IPS-20b (cell line): ENCODE data around the gene FAM110D.

ENCODE experiments used
- H3K27ac ChIP-seq: one replicate; pipeline ENCODE4 v1.5.1; 2013; ENCODE audit warnings: low read length
- H3K27me3 ChIP-seq: 2 replicates; pipeline ENCODE4 v1.6.1; 2013; ENCODE audit warnings: mild to moderate bottlenecking, low read length, inconsistent platforms; ENCODE audit not compliant: insufficient read depth
- H3K36me3 ChIP-seq: 2 replicates; pipeline ENCODE4 v1.6.1; 2013; ENCODE audit warnings: low read depth, mild to moderate bottlenecking, inconsistent platforms, low read length, moderate library complexity; ENCODE audit not compliant: insufficient read depth
- H3K4me1 ChIP-seq: 2 replicates; pipeline ENCODE4 v1.6.1; 2013; ENCODE audit warnings: mild to moderate bottlenecking, control low read depth, inconsistent platforms, low read length, moderate library complexity; ENCODE audit not compliant: insufficient read depth
- H3K4me3 ChIP-seq: 2 replicates; pipeline ENCODE4 v1.5.1; 2013; ENCODE audit warnings: mild to moderate bottlenecking, low read length, inconsistent platforms
- H3K9ac ChIP-seq: 2 replicates; pipeline ENCODE4 v1.6.1; 2013; ENCODE audit warnings: low read depth, mild to moderate bottlenecking, inconsistent platforms, low read length, moderate library complexity
- H3K9me3 ChIP-seq: 2 replicates; pipeline ENCODE4 v1.6.1; 2013; ENCODE audit warnings: mild to moderate bottlenecking, low read depth, low read length, inconsistent platforms; ENCODE audit not compliant: insufficient read depth

The FAM110D gene

GRCh38 chr1:26158271-26158907, 490 bp upstream of the FAM110D start:
- Histone ChIP-seq H3K27me3 (peaks cover 100% of the 10 kb centered on the region), H3K4me1 (peaks cover 30% of the 10 kb centered on the region), H3K27ac (no peak overlapping the region), H3K4me3 (no peak overlapping the region), H3K36me3 (no peaks in the 10 kb centered on the region), H3K9ac (no peak overlapping the region), H3K9me3 (no peaks in the 10 kb centered on the region)

DNA sequence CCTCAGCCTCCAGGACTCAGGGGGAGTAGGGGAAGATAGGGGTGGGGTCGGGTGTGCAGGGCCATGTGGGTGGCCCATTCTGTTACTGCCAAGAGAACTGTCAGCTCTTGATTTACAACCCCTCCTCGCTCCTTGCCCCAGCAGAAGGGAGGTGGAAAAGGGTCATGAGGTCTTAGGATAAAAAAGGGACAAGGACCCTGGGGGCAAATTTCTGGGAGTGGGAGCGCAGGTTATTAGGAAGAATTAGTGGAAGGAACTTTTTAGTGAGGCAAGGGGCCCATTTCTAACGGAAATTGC, 812 bp downstream of the FAM110D start:
- H3K27me3 ChIP-seq: peaks cover 100% of the 10 kb centered on the region
- no peaks in the 10 kb centered on the region for H3K36me3 ChIP-seq
- H3K9me3 ChIP-seq: no peaks in the 10 kb centered on the region
- peaks cover 24% of the 10 kb centered on the region for H3K4me1 ChIP-seq
- H3K4me3 ChIP-seq: no peak overlapping the region
- H3K27ac ChIP-seq: no peak overlapping the region
- H3K9ac ChIP-seq: no peak overlapping the region

- no peak overlapping the region for H3K27ac ChIP-seq
- H3K9ac ChIP-seq: peak overlapping the region; percentile 68; the same call in 1 of the 2 replicates
- H3K4me3 ChIP-seq: peak overlapping the region; percentile 62
- no peaks in the 10 kb centered on the region for H3K9me3 ChIP-seq
- no peaks in the 10 kb centered on the region for H3K36me3 ChIP-seq
- peaks cover 24% of the 10 kb centered on the region for H3K4me1 ChIP-seq
- peaks cover 100% of the 10 kb centered on the region for H3K27me3 ChIP-seq
Observed at GRCh38 chr1:26160527-26161414, 1.9 kb downstream of the FAM110D start.

DNA sequence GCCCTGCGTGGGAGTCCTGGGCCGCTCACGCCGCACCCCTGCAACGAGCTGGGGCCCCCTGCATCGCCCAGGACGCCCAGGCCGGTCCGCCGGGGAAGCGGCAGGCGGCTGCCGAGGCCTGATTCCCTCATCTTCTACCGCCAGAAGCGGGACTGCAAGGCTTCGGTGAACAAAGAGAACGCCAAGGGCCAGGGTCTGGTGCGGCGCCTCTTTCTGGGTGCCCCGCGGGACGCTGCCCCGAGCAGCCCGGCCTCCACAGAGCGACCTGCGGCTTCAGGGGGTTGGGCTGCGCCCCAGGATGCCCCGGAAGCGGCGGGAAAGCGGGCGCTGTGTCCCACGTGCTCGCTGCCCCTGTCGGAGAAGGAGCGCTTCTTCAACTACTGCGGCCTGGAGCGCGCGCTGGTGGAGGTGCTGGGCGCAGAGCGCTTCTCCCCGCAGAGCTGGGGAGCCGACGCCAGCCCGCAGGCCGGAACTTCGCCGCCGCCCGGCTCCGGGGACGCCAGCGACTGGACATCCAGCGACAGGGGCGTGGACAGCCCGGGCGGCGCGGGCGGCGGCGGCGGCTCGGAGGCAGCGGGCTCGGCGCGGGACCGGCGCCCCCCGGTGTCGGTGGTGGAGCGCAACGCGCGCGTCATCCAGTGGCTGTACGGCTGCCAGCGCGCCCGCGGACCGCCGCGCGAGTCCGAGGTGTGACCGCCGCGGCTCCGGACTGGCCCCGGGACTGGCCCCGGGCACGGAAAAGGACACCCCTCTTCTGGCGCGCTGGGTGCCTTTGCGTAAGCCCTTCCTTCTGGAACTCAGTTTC, 2.7 kb downstream of the FAM110D start:
- peak overlapping the region; percentile 62 for H3K4me3 ChIP-seq
- no peak overlapping the region for H3K27ac ChIP-seq
- peaks cover 19% of the 10 kb centered on the region; the same call in 1 of the 2 replicates for H3K4me1 ChIP-seq
- H3K9ac ChIP-seq: peak overlapping the region; percentile 68; the same call in 1 of the 2 replicates
- H3K27me3 ChIP-seq: peaks cover 98% of the 10 kb centered on the region
- no peaks in the 10 kb centered on the region for H3K9me3 ChIP-seq
- H3K36me3 ChIP-seq: no peaks in the 10 kb centered on the region

DNA sequence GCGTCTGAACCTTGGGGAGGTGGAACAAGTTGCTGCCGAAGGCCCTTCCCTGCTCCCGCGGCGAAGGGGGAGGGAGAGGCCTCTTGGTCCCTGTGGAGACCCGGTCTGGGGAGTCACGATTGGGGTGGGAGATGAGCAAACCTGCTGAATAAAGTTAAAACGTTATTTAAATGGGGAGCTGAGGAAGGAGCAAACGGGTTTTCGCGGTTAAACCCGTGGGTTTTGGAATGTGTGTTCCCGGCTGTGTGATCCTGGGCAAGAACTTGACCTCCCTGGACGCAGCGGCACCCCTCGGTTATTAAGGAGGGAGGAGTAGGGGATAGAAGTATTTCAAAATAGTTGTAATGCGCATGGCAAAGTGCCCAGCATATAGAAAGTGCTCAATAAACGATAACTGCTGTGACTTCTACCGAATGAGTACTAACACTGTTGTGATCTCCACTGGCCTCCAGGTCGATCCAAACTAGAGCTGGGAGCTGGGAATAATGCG, 3.4 kb downstream of the FAM110D start:
- Histone ChIP-seq H3K9ac (no peak overlapping the region), H3K4me3 (peak overlapping the region; percentile 62), H3K9me3 (no peaks in the 10 kb centered on the region), H3K4me1 (peaks cover 16% of the 10 kb centered on the region; the same call in 1 of the 2 replicates), H3K27me3 (peaks cover 97% of the 10 kb centered on the region), H3K36me3 (no peaks in the 10 kb centered on the region), H3K27ac (no peak overlapping the region)

GRCh38 chr1:26163684-26164035, 4.8 kb downstream of the FAM110D start:
- H3K4me3 ChIP-seq: peak overlapping the region; percentile 38; the same call in 1 of the 2 replicates
- no peak overlapping the region for H3K9ac ChIP-seq
- H3K9me3 ChIP-seq: no peaks in the 10 kb centered on the region
- peaks cover 12% of the 10 kb centered on the region; the same call in 1 of the 2 replicates for H3K4me1 ChIP-seq
- H3K27ac ChIP-seq: no peak overlapping the region
- H3K36me3 ChIP-seq: no peaks in the 10 kb centered on the region
- H3K27me3 ChIP-seq: peaks cover 89% of the 10 kb centered on the region

GRCh38 chr1:26164036-26164860, 5.4 kb downstream of the FAM110D start:
- H3K27me3 ChIP-seq: peaks cover 89% of the 10 kb centered on the region
- peaks cover 15% of the 10 kb centered on the region; the same call in 1 of the 2 replicates for H3K4me1 ChIP-seq
- no peaks in the 10 kb centered on the region for H3K36me3 ChIP-seq
- no peak overlapping the region for H3K27ac ChIP-seq
- H3K9ac ChIP-seq: peak overlapping the region; percentile 74; the same call in 1 of the 2 replicates
- no peaks in the 10 kb centered on the region for H3K9me3 ChIP-seq
- H3K4me3 ChIP-seq: peak overlapping the region; percentile 73

GRCh38 chr1:26164861-26165842, 6.3 kb downstream of the FAM110D start:
- Histone ChIP-seq H3K4me1 (peaks cover 18% of the 10 kb centered on the region; the same call in 1 of the 2 replicates), H3K27ac (no peak overlapping the region), H3K27me3 (peaks cover 83% of the 10 kb centered on the region), H3K9me3 (no peaks in the 10 kb centered on the region), H3K36me3 (no peaks in the 10 kb centered on the region), H3K4me3 (peak overlapping the region; percentile 73), H3K9ac (peak overlapping the region; percentile 74; the same call in 1 of the 2 replicates)

DNA sequence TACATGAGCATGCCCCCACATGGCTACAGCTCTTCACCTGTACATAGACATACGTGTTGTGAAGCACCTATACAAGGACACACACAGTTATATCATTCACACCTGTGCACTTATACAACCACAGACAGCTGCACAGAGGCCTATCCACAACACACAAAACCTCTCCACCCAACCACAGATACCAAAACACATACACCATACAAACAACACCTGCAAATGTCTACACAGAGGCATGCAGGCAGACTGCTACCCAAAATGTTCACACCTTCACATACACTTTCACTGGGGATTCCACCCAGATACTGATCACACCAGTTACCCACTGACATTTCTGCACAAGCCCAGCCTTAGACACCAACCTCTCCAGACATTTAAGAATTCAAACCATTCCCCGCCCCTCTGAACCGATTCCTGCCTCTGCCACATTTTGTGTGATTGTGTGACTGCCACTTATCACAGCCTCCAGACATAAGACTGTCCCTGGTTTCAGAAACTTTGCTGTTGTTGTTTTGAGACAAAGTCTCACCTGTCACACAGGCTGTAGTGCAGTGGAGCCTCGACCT, 7.9 kb downstream of the FAM110D start:
- Histone ChIP-seq H3K9me3 (no peaks in the 10 kb centered on the region), H3K4me3 (no peak overlapping the region), H3K9ac (no peak overlapping the region), H3K4me1 (peaks cover 23% of the 10 kb centered on the region), H3K27ac (no peak overlapping the region), H3K36me3 (peaks cover 6% of the 10 kb centered on the region; the same call in 1 of the 2 replicates), H3K27me3 (peaks cover 67% of the 10 kb centered on the region)
